HepG2 (cell line): ENCODE results near the gene LRBA. TPM values are rescaled to one million over a fixed set of nuclear protein-coding genes. Genes with fewer than 3 reads are reported as not detected.

Experiments
- AHDC1 ChIP-seq: sonication (generic); formaldehyde crosslinking; IDR thresholded peaks from 2 replicates; pipeline ENCODE4 v1.5.1; 2020; ENCODE audit warnings: mild to moderate bottlenecking, missing genetic modification reagents, borderline replicate concordance
- ATF2 ChIP-seq: sonication (generic); formaldehyde crosslinking; IDR thresholded peaks from 2 replicates; pipeline ENCODE4 v1.4.0; 2020; ENCODE audit warnings: missing genetic modification reagents
- ATF6 ChIP-seq: sonication (generic); formaldehyde crosslinking; conservative IDR thresholded peaks from 2 replicates; pipeline ENCODE4 v1.4.0; 2020; ENCODE audit warnings: missing genetic modification reagents
- CENPT ChIP-seq: sonication (generic); formaldehyde crosslinking; IDR thresholded peaks from 2 replicates; pipeline ENCODE4 v1.8.0; 2022; ENCODE audit warnings: low read depth, mild to moderate bottlenecking, moderate library complexity, missing genetic modification reagents
- CHCHD3 ChIP-seq: sonication (generic); formaldehyde crosslinking; IDR thresholded peaks from 2 replicates; pipeline ENCODE4 v1.8.0; 2022; ENCODE audit warnings: mild to moderate bottlenecking, missing genetic modification reagents, moderate library complexity
- ETV6 ChIP-seq: sonication (generic); formaldehyde crosslinking; conservative IDR thresholded peaks from 2 replicates; pipeline ENCODE4 v1.4.0; 2020; ENCODE audit warnings: missing genetic modification reagents
- MEIS1 ChIP-seq: sonication (generic); formaldehyde crosslinking; IDR thresholded peaks from 2 replicates; pipeline ENCODE4 v1.9.0; 2021; ENCODE audit warnings: mild to moderate bottlenecking, missing genetic modification reagents, moderate library complexity, borderline replicate concordance
- XBP1 ChIP-seq: sonication (generic); formaldehyde crosslinking; IDR thresholded peaks from 2 replicates; pipeline ENCODE4 v1.5.0; 2020; ENCODE audit warnings: missing genetic modification reagents
- ZNF652 ChIP-seq: IDR thresholded peaks from 2 replicates; pipeline ENCODE4 v1.6.1; 2016; ENCODE audit warnings: low read depth, borderline replicate concordance
- ZSCAN9 ChIP-seq: IDR thresholded peaks from 2 replicates; pipeline ENCODE4 v1.6.1; 2016; ENCODE audit warnings: borderline replicate concordance
- polyA plus RNA-seq, 8 experiments: library from polyadenylated mRNA; depleted of rRNA in 3 of 8; stranded (reverse) in 7 of 8; unstranded in 1 of 8; fragments of >200 nt; fragmentation: Illumina TruSeq in 4 of 8; extraction: Trizol in 4 of 8; gene quantifications; 2 replicates each; pipeline versions ENCODE4 v1.2.1 to v1.2.3, GENCODE V29; 2011 to 2016; ENCODE audit warnings: low read depth in 4 of 8, missing spikeins in 1 of 8, mixed read lengths in 1 of 8; ENCODE audit not compliant: insufficient read depth in 1 of 8
- total RNA-seq, 5 experiments: library from RNA; depleted of rRNA; stranded (reverse); fragments of >200 nt; fragmentation: Illumina TruSeq; extraction: Trizol; gene quantifications; 2 replicates each; pipeline ENCODE4 v1.2.3, GENCODE V29; 2016; ENCODE audit warnings: low read depth in 1 of 5
- TF ChIP-seq, protein P1 (sequence below): IDR thresholded peaks from 2 replicates; pipeline ENCODE4 v1.6.1; 2012; ENCODE audit warnings: low read depth, low read length, improper control_type of control experiment

The LRBA gene
- total and polyA plus RNA-seq, 2 of the 13 experiments (the other 11 are each of a cell fraction or from before 2014, with no cell fraction given): 21.0 to 37.2 TPM

DNA sequence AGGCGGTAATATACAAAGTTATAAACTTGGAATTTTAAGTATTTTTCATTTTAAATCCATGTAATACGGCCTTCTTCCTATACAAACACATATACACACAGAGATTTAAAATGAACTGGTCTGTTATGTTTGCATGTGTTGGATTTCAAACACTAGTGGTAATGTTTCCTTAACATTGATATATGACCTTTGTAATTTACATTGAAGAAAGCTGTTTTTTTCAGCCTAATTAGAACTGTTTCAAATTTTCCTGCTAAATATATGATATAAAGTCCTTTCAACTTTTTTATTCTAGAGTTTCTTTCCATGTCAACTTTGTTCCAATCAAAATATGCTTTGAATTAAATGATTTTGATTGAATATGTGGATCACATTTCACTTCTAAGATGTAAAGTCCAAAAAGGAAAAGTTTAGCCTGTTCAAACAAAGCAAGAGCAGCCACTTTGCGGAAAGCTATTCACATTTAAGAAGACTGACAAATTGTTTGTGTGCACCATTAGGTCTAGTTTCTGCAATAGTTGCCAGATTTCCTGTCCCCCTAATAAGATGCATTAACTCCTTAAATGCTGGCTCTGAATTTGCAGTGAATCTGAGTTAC lies 659.1 kb downstream of the LRBA start (continued):
- TF ChIP-seq ZSCAN9 (CRISPR knock-in tag): no peak
- no peak for TF ChIP-seq ATF6 (CRISPR knock-in tag)
- no peak for TF ChIP-seq CHCHD3 (CRISPR knock-in tag)
- TF ChIP-seq ETV6 (CRISPR knock-in tag): no peak
- TF ChIP-seq XBP1 (CRISPR knock-in tag): no peak
- TF ChIP-seq CENPT (CRISPR knock-in tag): no peak
- TF ChIP-seq, protein P1, sequence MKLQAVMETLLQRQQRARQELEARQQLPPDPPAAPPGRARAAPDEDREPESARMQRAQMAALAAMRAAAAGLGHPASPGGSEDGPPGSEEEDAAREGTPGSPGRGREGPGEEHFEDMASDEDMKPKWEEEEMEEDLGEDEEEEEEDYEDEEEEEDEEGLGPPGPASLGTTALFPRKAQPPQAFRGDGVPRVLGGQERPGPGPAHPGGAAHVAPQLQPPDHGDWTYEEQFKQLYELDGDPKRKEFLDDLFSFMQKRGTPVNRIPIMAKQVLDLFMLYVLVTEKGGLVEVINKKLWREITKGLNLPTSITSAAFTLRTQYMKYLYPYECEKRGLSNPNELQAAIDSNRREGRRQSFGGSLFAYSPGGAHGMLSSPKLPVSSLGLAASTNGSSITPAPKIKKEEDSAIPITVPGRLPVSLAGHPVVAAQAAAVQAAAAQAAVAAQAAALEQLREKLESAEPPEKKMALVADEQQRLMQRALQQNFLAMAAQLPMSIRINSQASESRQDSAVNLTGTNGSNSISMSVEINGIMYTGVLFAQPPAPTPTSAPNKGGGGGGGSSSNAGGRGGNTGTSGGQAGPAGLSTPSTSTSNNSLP: peak; percentile 74
- TF ChIP-seq ATF2 (CRISPR knock-in tag): 0 out of 2 replicates have a peak, but pooled peaks have one; percentile 17
- peak; percentile 97 for TF ChIP-seq ZNF652 (CRISPR knock-in tag)
- peak; percentile 35; the same call in 1 of the 2 replicates for TF ChIP-seq AHDC1 (CRISPR knock-in tag)
- TF ChIP-seq MEIS1 (CRISPR knock-in tag): no peak
